ENCODE measurements around the gene SURF4. TPM values are rescaled to one million over a fixed set of nuclear protein-coding genes. Genes with fewer than 3 reads are reported as not detected.
"Not testable (repeated sequence)": the region's sequence is repeated elsewhere in the genome, so short reads cannot be mapped to it uniquely, and the experiment has no call there.

SURF4 gene
- total RNA-seq, 1 donor from 2014 or later = 160 TPM

- DNase-seq = no peak
Observed at GRCh38 chr9:133333011-133333410, 42.8 kb downstream of the SURF4 start.

- no peak for DNase-seq
Observed at GRCh38 chr9:133332381-133332730, 43.5 kb downstream of the SURF4 start.

- DNase-seq = no peak
Observed at GRCh38 chr9:133331641-133332380, 44.0 kb downstream of the SURF4 start.

GRCh38 chr9:133331221-133331620 is 44.6 kb downstream of the SURF4 start:
- no peak for DNase-seq

- not testable (repeated sequence) for DNase-seq
Observed at GRCh38 chr9:133329306-133330156, 46.3 kb downstream of the SURF4 start.

- DNase-seq = no peak
Observed at GRCh38 chr9:133327834-133328484, 47.9 kb downstream of the SURF4 start.

GRCh38 chr9:133327021-133327420 is 48.8 kb downstream of the SURF4 start:
- not testable (repeated sequence) for DNase-seq

GRCh38 chr9:133323991-133324703 is 51.7 kb downstream of the SURF4 start:
- DNase-seq = no peak

GRCh38 chr9:133323211-133323610 is 52.6 kb downstream of the SURF4 start:
- no peak for DNase-seq

GRCh38 chr9:133322701-133323100 is 53.2 kb downstream of the SURF4 start:
- DNase-seq = no peak

GRCh38 chr9:133321411-133321935 is 54.4 kb downstream of the SURF4 start:
- DNase-seq = no peak

- no peak for DNase-seq
Observed at GRCh38 chr9:133320421-133320881, 55.4 kb downstream of the SURF4 start.

GRCh38 chr9:133317551-133317950 is 58.3 kb downstream of the SURF4 start:
- DNase-seq = not testable (repeated sequence)

GRCh38 chr9:133315997-133316396 is 59.9 kb downstream of the SURF4 start:
- DNase-seq = no peak

Small RNAs within 50 kb of the gene (small RNA-seq; reads per million reads assigned to genes)
- gene RF00019 (ENCODE audit: low replicate concordance) = not detected
- gene SNORD24 (ENCODE audit: low replicate concordance) = not detected
- not detected for gene SNORD36A (ENCODE audit: low replicate concordance)
- gene SNORD36B (ENCODE audit: low replicate concordance) = not detected
- gene SNORD36C (ENCODE audit: low replicate concordance) = not detected

Other genes starting within 250 kb of the SURF4 start
- 5.1 TPM for gene GBGT1, start 212.1 kb downstream of the SURF4 start, total RNA-seq
- gene OBP2B, start 166.8 kb downstream of the SURF4 start, total RNA-seq = not detected
- 1.4 TPM for gene ABO, start 100.9 kb downstream of the SURF4 start, total RNA-seq
- gene SURF6, start 39.9 kb downstream of the SURF4 start, total RNA-seq = 18.9 TPM
- 29.4 TPM for gene MED22, start 27.9 kb downstream of the SURF4 start, total RNA-seq
- gene RPL7A, start 27.8 kb downstream of the SURF4 start, total RNA-seq = 1,430 TPM
- 23.6 TPM for gene SURF1, start 19.6 kb downstream of the SURF4 start, total RNA-seq
- gene SURF2, start 19.5 kb downstream of the SURF4 start, total RNA-seq = 4.1 TPM
- 0.41 TPM for gene STKLD1, start 306 bp upstream of the SURF4 start, total RNA-seq
- 19.0 TPM for gene REXO4, start 42.0 kb upstream of the SURF4 start, total RNA-seq
- gene ADAMTS13, start 46.3 kb upstream of the SURF4 start, total RNA-seq = 4.2 TPM
- 6.8 TPM for gene CACFD1, start 83.9 kb upstream of the SURF4 start, total RNA-seq
- 0.92 TPM for gene SLC2A6, start 103.0 kb upstream of the SURF4 start, total RNA-seq
- gene MYMK, start 148.9 kb upstream of the SURF4 start, total RNA-seq = 18.3 TPM
- gene ADAMTSL2, start 158.6 kb upstream of the SURF4 start, total RNA-seq = 4.3 TPM
- gene FAM163B, start 233.3 kb upstream of the SURF4 start, total RNA-seq = not detected